GM12878 (cell line): ENCODE data around the gene ATP5PD. TPM values are rescaled to one million over a fixed set of nuclear protein-coding genes. Genes with fewer than 3 reads are reported as not detected.

ENCODE experiments used
- BCL11A ChIP-seq: IDR thresholded peaks from 2 replicates; pipeline ENCODE4 v1.6.1; 2011; ENCODE audit warnings: low read depth, low read length
- CBFB ChIP-seq: IDR thresholded peaks from 2 replicates; pipeline ENCODE4 v1.6.1; 2016; ENCODE audit warnings: antibody characterized with exemption, low read depth
- ESRRA ChIP-seq: IDR thresholded peaks from 2 replicates; pipeline ENCODE4 v1.6.1; 2012; ENCODE audit warnings: mild to moderate bottlenecking, low read length, improper control_type of control experiment
- FOS ChIP-seq: IDR thresholded peaks from 3 replicates; pipeline ENCODE4 v1.6.1; 2011; ENCODE audit warnings: borderline replicate concordance; ENCODE audit not compliant: insufficient read length; ENCODE audit errors: extremely low read depth
- FOXK2 ChIP-seq: fragments of 450-650 bp; IDR thresholded peaks from 2 replicates; pipeline ENCODE4 v1.6.1; 2017; ENCODE audit warnings: mild to moderate bottlenecking, moderate library complexity
- IKZF1 ChIP-seq: fragments of 450-650 bp; conservative IDR thresholded peaks from 2 replicates; pipeline ENCODE4 v1.6.1; 2017; ENCODE audit warnings: antibody characterized with exemption, mild to moderate bottlenecking
- NR2C1 ChIP-seq: fragments of 450-650 bp; IDR thresholded peaks from 2 replicates; pipeline ENCODE4 v1.6.1; 2017; ENCODE audit warnings: antibody characterized with exemption, mild to moderate bottlenecking, moderate library complexity
- POLR2A ChIP-seq: IDR thresholded peaks from 2 replicates; pipeline ENCODE4 v1.6.1; 2011; ENCODE audit warnings: low read depth, mild to moderate bottlenecking, low read length
- SMARCA5 ChIP-seq: fragments of 450-650 bp; IDR thresholded peaks from 2 replicates; pipeline ENCODE4 v1.6.1; 2017; ENCODE audit warnings: mild to moderate bottlenecking
- SREBF2 ChIP-seq: IDR thresholded peaks from 2 replicates; pipeline ENCODE4 v1.6.1; 2012; ENCODE audit warnings: mild to moderate bottlenecking, low read length
- STAT1 ChIP-seq: fragments of 450-650 bp; conservative IDR thresholded peaks from 2 replicates; pipeline ENCODE4 v1.6.1; 2014; ENCODE audit warnings: antibody characterized with exemption, mild to moderate bottlenecking
- TCF12 ChIP-seq: IDR thresholded peaks from 2 replicates; pipeline ENCODE4 v1.6.1; 2011; ENCODE audit warnings: low read depth, mild to moderate bottlenecking, low read length
- ZNF384 ChIP-seq: IDR thresholded peaks from 2 replicates; pipeline ENCODE4 v1.6.1; 2012; ENCODE audit warnings: low read depth, mild to moderate bottlenecking, low read length, improper control_type of control experiment, borderline replicate concordance
- ZNF622 ChIP-seq: fragments of 450-650 bp; IDR thresholded peaks from 2 replicates; pipeline ENCODE4 v1.6.1; 2017; ENCODE audit warnings: mild to moderate bottlenecking, inconsistent platforms
- polyA plus RNA-seq, 11 experiments: library from polyadenylated mRNA; depleted of rRNA in 4 of 11; unstranded in 6 of 11; stranded (reverse) in 5 of 11; fragments of >200 nt; fragmentation: Nextera tagmentation in 4 of 11; fragmentation: Illumina TruSeq in 1 of 11; extraction: Ambion mirVana in 4 of 11; extraction: Trizol in 1 of 11; gene quantifications; 1 replicate in 1 of 11; 2 replicates in 10 of 11; pipeline versions ENCODE4 v1.2.1 to v1.2.3, GENCODE V29; 2011 to 2016; ENCODE audit warnings: inconsistent platforms in 2 of 11, missing spikeins in 2 of 11, low read depth in 1 of 11
- total RNA-seq, 4 experiments: library from RNA; depleted of rRNA in 3 of 4; stranded (reverse); fragments of >200 nt in 3 of 4; fragmentation: Illumina TruSeq in 1 of 4; extraction: Trizol in 1 of 4; gene quantifications; 2 replicates each; pipeline versions ENCODE4 v1.2.1 to v1.2.3, GENCODE V29; 2013 to 2021
- TF ChIP-seq, protein P1 (sequence below): IDR thresholded peaks from 2 replicates; pipeline ENCODE4 v1.6.1; 2012; ENCODE audit warnings: mild to moderate bottlenecking, low read depth, low read length
- TF ChIP-seq, protein P2 (sequence below): fragments of 450-650 bp; IDR thresholded peaks from 2 replicates; pipeline ENCODE4 v1.6.1; 2016; ENCODE audit warnings: mild to moderate bottlenecking

ATP5PD gene
- total and polyA plus RNA-seq, 10 of the 15 experiments (the other 5 are each of a cell fraction or from before 2014, with no cell fraction given), result 172 to 772 (median 321) TPM

DNA sequence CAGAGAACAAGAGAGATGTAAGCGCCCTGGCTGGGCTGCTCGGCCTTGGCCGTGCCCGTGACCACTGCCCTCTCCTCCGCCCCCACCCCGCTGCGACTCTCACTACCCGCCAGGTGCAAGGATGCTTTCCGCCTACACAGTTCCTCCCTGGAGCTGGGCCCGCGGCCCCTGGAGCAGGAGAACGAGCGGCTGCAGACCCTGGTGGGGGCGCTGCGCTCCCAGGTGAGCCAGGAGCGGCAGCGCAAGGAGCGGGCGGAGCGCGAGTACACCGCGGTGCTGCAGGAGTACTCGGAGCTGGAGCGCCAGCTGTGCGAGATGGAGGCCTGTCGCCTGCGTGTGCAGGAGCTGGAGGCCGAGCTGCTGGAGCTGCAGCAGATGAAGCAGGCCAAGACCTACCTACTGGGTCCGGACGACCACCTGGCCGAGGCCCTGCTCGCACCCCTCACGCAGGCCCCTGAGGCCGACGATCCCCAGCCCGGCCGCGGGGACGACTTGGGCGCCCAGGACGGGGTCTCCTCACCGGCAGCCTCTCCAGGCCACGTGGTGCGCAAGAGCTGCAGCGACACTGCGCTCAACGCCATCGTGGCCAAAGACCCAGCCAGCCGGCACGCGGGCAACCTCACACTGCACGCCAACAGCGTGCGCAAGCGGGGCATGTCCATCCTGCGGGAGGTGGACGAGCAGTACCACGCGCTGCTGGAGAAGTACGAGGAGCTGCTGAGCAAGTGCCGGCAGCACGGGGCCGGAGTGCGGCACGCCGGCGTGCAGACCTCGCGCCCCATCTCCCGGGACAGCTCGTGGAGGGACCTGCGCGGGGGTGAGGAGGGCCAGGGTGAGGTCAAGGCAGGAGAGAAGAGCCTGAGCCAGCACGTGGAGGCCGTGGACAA lies 43.5 kb downstream of the ATP5PD start (continued):
- TF ChIP-seq, protein P1, sequence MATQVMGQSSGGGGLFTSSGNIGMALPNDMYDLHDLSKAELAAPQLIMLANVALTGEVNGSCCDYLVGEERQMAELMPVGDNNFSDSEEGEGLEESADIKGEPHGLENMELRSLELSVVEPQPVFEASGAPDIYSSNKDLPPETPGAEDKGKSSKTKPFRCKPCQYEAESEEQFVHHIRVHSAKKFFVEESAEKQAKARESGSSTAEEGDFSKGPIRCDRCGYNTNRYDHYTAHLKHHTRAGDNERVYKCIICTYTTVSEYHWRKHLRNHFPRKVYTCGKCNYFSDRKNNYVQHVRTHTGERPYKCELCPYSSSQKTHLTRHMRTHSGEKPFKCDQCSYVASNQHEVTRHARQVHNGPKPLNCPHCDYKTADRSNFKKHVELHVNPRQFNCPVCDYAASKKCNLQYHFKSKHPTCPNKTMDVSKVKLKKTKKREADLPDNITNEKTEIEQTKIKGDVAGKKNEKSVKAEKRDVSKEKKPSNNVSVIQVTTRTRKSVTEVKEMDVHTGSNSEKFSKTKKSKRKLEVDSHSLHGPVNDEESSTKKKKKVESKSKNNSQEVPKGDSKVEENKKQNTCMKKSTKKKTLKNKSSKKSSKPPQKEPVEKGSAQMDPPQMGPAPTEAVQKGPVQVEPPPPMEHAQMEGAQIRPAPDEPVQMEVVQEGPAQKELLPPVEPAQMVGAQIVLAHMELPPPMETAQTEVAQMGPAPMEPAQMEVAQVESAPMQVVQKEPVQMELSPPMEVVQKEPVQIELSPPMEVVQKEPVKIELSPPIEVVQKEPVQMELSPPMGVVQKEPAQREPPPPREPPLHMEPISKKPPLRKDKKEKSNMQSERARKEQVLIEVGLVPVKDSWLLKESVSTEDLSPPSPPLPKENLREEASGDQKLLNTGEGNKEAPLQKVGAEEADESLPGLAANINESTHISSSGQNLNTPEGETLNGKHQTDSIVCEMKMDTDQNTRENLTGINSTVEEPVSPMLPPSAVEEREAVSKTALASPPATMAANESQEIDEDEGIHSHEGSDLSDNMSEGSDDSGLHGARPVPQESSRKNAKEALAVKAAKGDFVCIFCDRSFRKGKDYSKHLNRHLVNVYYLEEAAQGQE, result no peak
- TF ChIP-seq CBFB, result no peak
- TF ChIP-seq STAT1, result no peak
- TF ChIP-seq POLR2A, result no peak
- TF ChIP-seq SREBF2, result no peak
- no peak for TF ChIP-seq NR2C1
- no peak for TF ChIP-seq ZNF384
- no peak for TF ChIP-seq TCF12
- no peak for TF ChIP-seq IKZF1
- TF ChIP-seq, protein P2, sequence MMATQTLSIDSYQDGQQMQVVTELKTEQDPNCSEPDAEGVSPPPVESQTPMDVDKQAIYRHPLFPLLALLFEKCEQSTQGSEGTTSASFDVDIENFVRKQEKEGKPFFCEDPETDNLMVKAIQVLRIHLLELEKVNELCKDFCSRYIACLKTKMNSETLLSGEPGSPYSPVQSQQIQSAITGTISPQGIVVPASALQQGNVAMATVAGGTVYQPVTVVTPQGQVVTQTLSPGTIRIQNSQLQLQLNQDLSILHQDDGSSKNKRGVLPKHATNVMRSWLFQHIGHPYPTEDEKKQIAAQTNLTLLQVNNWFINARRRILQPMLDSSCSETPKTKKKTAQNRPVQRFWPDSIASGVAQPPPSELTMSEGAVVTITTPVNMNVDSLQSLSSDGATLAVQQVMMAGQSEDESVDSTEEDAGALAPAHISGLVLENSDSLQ, result no peak
- no peak for TF ChIP-seq ZNF622
- no peak for TF ChIP-seq ESRRA
- TF ChIP-seq FOS, result no peak
- no peak for TF ChIP-seq FOXK2
- TF ChIP-seq SMARCA5, result no peak
- no peak for TF ChIP-seq BCL11A
